Neural cell (in vitro differentiated cells): ENCODE results near the gene CAVIN3. TPM values are rescaled to one million over a fixed set of nuclear protein-coding genes. Genes with fewer than 3 reads are reported as not detected.

Experiments
- H2AFZ ChIP-seq: fragments of 200-600, 300-800 bp; sonication (generic), shearing (Covaris generic); 2 replicates; pipeline ENCODE4 v1.6.0; 2014; ENCODE audit warnings: low read depth, mild to moderate bottlenecking, antibody characterized with exemption, low read length, moderate library complexity
- H3F3A ChIP-seq: fragments of 200-600 bp; shearing (Covaris generic); 2 replicates; pipeline ENCODE4 v1.6.1; 2016; ENCODE audit warnings: mild to moderate bottlenecking, moderate library complexity, mixed read lengths, antibody characterized with exemption, low read length; ENCODE audit not compliant: insufficient read depth, poor library complexity, severe bottlenecking
- H3K27ac ChIP-seq: fragments of 200-600, 300-800 bp; sonication (generic), shearing (Covaris generic); 2 replicates; pipeline ENCODE4 v1.5.1; 2014; ENCODE audit warnings: mild to moderate bottlenecking, low read length, moderate library complexity
- H3K27me3 ChIP-seq: fragments of 300-800, 200-600 bp; sonication (generic), shearing (Covaris generic); 2 replicates; pipeline ENCODE4 v1.6.0; 2014; ENCODE audit warnings: mild to moderate bottlenecking, low read depth, low read length, moderate library complexity; ENCODE audit not compliant: insufficient read depth
- H3K36me3 ChIP-seq: fragments of 300-800, 200-600 bp; sonication (generic), shearing (Covaris generic); 2 replicates; pipeline ENCODE4 v1.5.1; 2014; ENCODE audit warnings: mild to moderate bottlenecking, antibody characterized with exemption, low read length, moderate library complexity; ENCODE audit not compliant: insufficient read depth
- H3K4me2 ChIP-seq: fragments of 300-800, 200-600 bp; sonication (generic), shearing (Covaris generic); 2 replicates; pipeline ENCODE4 v1.6.0; 2014; ENCODE audit warnings: mild to moderate bottlenecking, low read length
- H3K4me3 ChIP-seq: fragments of 300-800, 200-600 bp; sonication (generic), shearing (Covaris generic); 2 replicates; pipeline ENCODE4 v1.5.1; 2014; ENCODE audit warnings: mild to moderate bottlenecking, low read length, moderate library complexity
- H3K79me2 ChIP-seq: fragments of 200-600 bp; shearing (Covaris generic); replicated peaks from 2 replicates; pipeline ENCODE4 v1.6.0; 2014; ENCODE audit warnings: mild to moderate bottlenecking, low read length, moderate library complexity; ENCODE audit not compliant: insufficient read depth
- H3K9ac ChIP-seq: fragments of 300-800, 200-600 bp; sonication (generic), shearing (Covaris generic); 2 replicates; pipeline ENCODE4 v1.6.1; 2016; ENCODE audit warnings: mild to moderate bottlenecking, low read length, mixed read lengths
- H3K9me2 ChIP-seq: fragments of 200-600 bp; shearing (Covaris generic); 2 replicates; pipeline ENCODE4 v1.6.1; 2016; ENCODE audit warnings: mild to moderate bottlenecking, low read length, mixed read lengths; ENCODE audit not compliant: insufficient read depth
- H3K9me3 ChIP-seq: fragments of 200-600, 300-800 bp; sonication (generic), shearing (Covaris generic); 2 replicates; pipeline ENCODE4 v1.6.1; 2016; ENCODE audit warnings: mild to moderate bottlenecking, mixed run types, low read length, moderate library complexity, mixed read lengths
- H4K20me1 ChIP-seq: fragments of 200-600 bp; shearing (Covaris generic); 2 replicates; pipeline ENCODE4 v1.6.1; 2016; ENCODE audit warnings: mild to moderate bottlenecking, mixed run types; ENCODE audit not compliant: insufficient read depth
- CTCF ChIP-seq: fragments of 450-650 bp; IDR thresholded peaks from 2 replicates; pipeline ENCODE4 v1.5.1; 2014; ENCODE audit warnings: antibody characterized with exemption, mild to moderate bottlenecking, moderate library complexity; ENCODE audit not compliant: poor library complexity, severe bottlenecking
- EP300 ChIP-seq: fragments of 450-650 bp; conservative IDR thresholded peaks from 2 replicates; pipeline ENCODE4 v1.6.1; 2014; ENCODE audit warnings: antibody characterized with exemption, mild to moderate bottlenecking, moderate library complexity; ENCODE audit not compliant: poor library complexity, severe bottlenecking
- EZH2 ChIP-seq: fragments of 200-600, 300-800 bp; shearing (Covaris generic), sonication (generic); IDR thresholded peaks from 2 replicates; pipeline ENCODE4 v1.6.1; 2014; ENCODE audit warnings: antibody characterized with exemption, low read length, borderline replicate concordance, mild to moderate bottlenecking; ENCODE audit not compliant: insufficient read depth, poor library complexity, severe bottlenecking
- MXI1 ChIP-seq: fragments of 450-650 bp; conservative IDR thresholded peaks from 2 replicates; pipeline ENCODE4 v1.6.1; 2014; ENCODE audit warnings: antibody characterized with exemption, mild to moderate bottlenecking; ENCODE audit not compliant: poor library complexity, severe bottlenecking
- POLR2AphosphoS5 ChIP-seq: IDR thresholded peaks from 2 replicates; pipeline ENCODE4 v1.6.1; 2012
- RAD21 ChIP-seq: fragments of 450-650 bp; conservative IDR thresholded peaks from 2 replicates; pipeline ENCODE4 v1.6.1; 2014; ENCODE audit warnings: antibody characterized with exemption, mild to moderate bottlenecking, moderate library complexity
- REST ChIP-seq: IDR thresholded peaks from 2 replicates; pipeline ENCODE4 v1.6.1; 2012; ENCODE audit warnings: borderline replicate concordance
- SMC3 ChIP-seq: fragments of 450-650 bp; conservative IDR thresholded peaks from 2 replicates; pipeline ENCODE4 v1.6.1; 2014; ENCODE audit warnings: antibody characterized with exemption, mild to moderate bottlenecking, moderate library complexity; ENCODE audit not compliant: poor library complexity
- TAF1 ChIP-seq: IDR thresholded peaks from 2 replicates; pipeline ENCODE4 v1.6.1; 2012; ENCODE audit warnings: low read depth
- polyA plus RNA-seq: library from polyadenylated mRNA; depleted of rRNA; stranded (reverse); fragments of >200 nt; gene quantifications from 2 replicates; pipeline ENCODE4 v1.2.3, GENCODE V29; 2014

CAVIN3 gene
- polyA plus RNA-seq, 1 donor from 2014 or later: not detected

- no peaks in the 10 kb centered on the region for H3K27me3 ChIP-seq
- no peaks in the 10 kb centered on the region for H4K20me1 ChIP-seq
- no peaks in the 10 kb centered on the region for H3K9me2 ChIP-seq
- no peak overlapping the region for H3K4me2 ChIP-seq
- peak overlapping the region; percentile 29 for H3K27ac ChIP-seq
- no peak overlapping the region for H2AFZ ChIP-seq
- no peak overlapping the region for H3K4me3 ChIP-seq
- no peak overlapping the region for H3K9ac ChIP-seq
- no peaks in the 10 kb centered on the region for H3F3A ChIP-seq
- TF ChIP-seq POLR2AphosphoS5 (no peak), EZH2 (no peak), REST (no peak), EP300 (peak; percentile 78)
- no peaks in the 10 kb centered on the region for H3K79me2 ChIP-seq
- no peaks in the 10 kb centered on the region for H3K9me3 ChIP-seq
- no peaks in the 10 kb centered on the region for H3K36me3 ChIP-seq
Measured at GRCh38 chr11:6307876-6308275, 12.4 kb downstream of the CAVIN3 start.

GRCh38 chr11:6305297-6305696 is 15.0 kb downstream of the CAVIN3 start:
- no peak overlapping the region for H3K4me2 ChIP-seq
- H3K9ac ChIP-seq: no peak overlapping the region
- no peaks in the 10 kb centered on the region for H3K79me2 ChIP-seq
- H3K9me2 ChIP-seq: no peaks in the 10 kb centered on the region
- H3K27me3 ChIP-seq: no peaks in the 10 kb centered on the region
- no peaks in the 10 kb centered on the region for H3F3A ChIP-seq
- H3K9me3 ChIP-seq: no peaks in the 10 kb centered on the region
- TF ChIP-seq POLR2AphosphoS5 (no peak), RAD21 (no peak), TAF1 (no peak), REST (no peak)
- no peaks in the 10 kb centered on the region for H4K20me1 ChIP-seq
- H3K27ac ChIP-seq: no peak overlapping the region
- H2AFZ ChIP-seq: no peak overlapping the region
- H3K4me3 ChIP-seq: no peak overlapping the region
- H3K36me3 ChIP-seq: no peaks in the 10 kb centered on the region

GRCh38 chr11:6303661-6304060 is 16.6 kb downstream of the CAVIN3 start:
- no peaks in the 10 kb centered on the region for H3K79me2 ChIP-seq
- TF ChIP-seq POLR2AphosphoS5 (no peak), REST (no peak), MXI1 (no peak), SMC3 (no peak), TAF1 (no peak), RAD21 (no peak), CTCF (no peak), EZH2 (no peak), EP300 (no peak)
- peak overlapping the region; percentile 13 for H3K4me2 ChIP-seq
- no peaks in the 10 kb centered on the region for H4K20me1 ChIP-seq
- no peak overlapping the region for H3K9ac ChIP-seq
- H3K4me3 ChIP-seq: no peak overlapping the region
- H3K9me3 ChIP-seq: no peaks in the 10 kb centered on the region
- no peaks in the 10 kb centered on the region for H3K9me2 ChIP-seq
- no peaks in the 10 kb centered on the region for H3K36me3 ChIP-seq
- H3F3A ChIP-seq: no peaks in the 10 kb centered on the region
- no peak overlapping the region for H3K27ac ChIP-seq
- H2AFZ ChIP-seq: no peak overlapping the region
- no peaks in the 10 kb centered on the region for H3K27me3 ChIP-seq
